DOHH2 (cell line): Measurements from ENCODE around the gene SIGLEC5.

ENCODE experiments used
- EZH2phosphoT487 ChIP-seq: fragments of 200-600 bp; sonication (generic); IDR thresholded peaks from 2 replicates; pipeline ENCODE4 v1.6.1; 2017; ENCODE audit warnings: borderline replicate concordance, mild to moderate bottlenecking, antibody characterized with exemption, low read length, moderate library complexity, mixed read lengths
- TF ChIP-seq, protein P1 (sequence below): fragments of 200-600 bp; sonication (generic); IDR thresholded peaks from one replicate; pipeline ENCODE4 v1.5.1; 2014; ENCODE audit warnings: antibody characterized with exemption, mild to moderate bottlenecking, low read depth, low read length; ENCODE audit not compliant: poor library complexity, severe bottlenecking

DNA sequence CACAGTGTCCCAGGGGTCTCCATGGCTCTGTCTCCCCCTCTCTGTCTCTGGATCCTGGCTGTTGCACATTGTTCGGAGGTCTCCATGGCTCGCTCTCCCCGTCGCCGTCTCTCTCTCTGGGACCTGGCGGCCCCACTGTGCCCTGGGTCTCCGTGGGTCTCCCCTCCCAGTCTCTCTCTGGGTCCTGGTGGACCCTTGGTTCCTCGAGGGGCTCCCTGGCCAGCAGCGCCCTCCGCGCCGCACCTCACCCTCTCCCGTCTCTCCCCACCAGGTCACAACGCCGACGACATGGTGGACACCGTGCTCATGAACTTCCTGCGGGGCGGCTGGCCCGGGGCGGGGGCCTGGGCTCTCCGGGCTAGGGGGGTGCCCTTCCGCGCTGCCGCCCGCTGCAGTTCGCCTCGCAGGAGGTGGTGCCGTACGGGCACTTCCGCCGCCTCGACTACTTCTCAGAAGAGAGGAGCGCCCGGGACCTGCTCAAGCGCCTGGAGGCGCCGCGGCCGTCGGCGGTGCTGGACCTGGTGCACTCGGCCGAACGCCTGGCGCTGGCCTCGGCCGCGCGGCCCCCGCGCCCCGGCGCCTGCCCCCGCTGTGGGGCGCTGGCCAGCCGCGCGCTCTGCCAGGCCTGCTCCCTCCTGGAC is 29.1 kb downstream of the SIGLEC5 start:
- TF ChIP-seq, protein P1, sequence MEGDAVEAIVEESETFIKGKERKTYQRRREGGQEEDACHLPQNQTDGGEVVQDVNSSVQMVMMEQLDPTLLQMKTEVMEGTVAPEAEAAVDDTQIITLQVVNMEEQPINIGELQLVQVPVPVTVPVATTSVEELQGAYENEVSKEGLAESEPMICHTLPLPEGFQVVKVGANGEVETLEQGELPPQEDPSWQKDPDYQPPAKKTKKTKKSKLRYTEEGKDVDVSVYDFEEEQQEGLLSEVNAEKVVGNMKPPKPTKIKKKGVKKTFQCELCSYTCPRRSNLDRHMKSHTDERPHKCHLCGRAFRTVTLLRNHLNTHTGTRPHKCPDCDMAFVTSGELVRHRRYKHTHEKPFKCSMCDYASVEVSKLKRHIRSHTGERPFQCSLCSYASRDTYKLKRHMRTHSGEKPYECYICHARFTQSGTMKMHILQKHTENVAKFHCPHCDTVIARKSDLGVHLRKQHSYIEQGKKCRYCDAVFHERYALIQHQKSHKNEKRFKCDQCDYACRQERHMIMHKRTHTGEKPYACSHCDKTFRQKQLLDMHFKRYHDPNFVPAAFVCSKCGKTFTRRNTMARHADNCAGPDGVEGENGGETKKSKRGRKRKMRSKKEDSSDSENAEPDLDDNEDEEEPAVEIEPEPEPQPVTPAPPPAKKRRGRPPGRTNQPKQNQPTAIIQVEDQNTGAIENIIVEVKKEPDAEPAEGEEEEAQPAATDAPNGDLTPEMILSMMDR, result no peak
- no peak for TF ChIP-seq EZH2phosphoT487
